Measurements from ENCODE around the gene NKAIN2.

DNA sequence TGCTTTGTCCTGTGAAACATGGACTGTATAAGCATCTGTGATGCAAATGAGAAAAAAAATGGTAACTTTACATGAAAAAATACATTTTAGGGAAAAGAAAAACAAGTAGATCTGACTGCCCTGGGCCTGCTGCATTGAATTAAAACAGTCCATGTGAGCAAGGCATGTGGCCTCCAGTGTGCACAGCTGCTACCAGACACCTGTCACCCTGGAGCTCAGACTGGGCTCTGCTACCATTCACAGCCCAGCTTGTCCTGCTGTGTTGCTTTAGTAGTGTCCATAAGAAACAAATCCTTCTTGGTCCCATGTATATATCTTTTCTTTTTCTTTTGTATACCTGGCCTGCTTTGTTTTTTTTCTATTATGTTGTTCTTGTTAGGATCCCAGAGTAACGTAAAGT, 315.9 kb downstream of the NKAIN2 start:
- TF ChIP-seq, protein P1, sequence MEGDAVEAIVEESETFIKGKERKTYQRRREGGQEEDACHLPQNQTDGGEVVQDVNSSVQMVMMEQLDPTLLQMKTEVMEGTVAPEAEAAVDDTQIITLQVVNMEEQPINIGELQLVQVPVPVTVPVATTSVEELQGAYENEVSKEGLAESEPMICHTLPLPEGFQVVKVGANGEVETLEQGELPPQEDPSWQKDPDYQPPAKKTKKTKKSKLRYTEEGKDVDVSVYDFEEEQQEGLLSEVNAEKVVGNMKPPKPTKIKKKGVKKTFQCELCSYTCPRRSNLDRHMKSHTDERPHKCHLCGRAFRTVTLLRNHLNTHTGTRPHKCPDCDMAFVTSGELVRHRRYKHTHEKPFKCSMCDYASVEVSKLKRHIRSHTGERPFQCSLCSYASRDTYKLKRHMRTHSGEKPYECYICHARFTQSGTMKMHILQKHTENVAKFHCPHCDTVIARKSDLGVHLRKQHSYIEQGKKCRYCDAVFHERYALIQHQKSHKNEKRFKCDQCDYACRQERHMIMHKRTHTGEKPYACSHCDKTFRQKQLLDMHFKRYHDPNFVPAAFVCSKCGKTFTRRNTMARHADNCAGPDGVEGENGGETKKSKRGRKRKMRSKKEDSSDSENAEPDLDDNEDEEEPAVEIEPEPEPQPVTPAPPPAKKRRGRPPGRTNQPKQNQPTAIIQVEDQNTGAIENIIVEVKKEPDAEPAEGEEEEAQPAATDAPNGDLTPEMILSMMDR (IDR thresholded peaks at IDR 0.05) = no peak
- TF ChIP-seq, protein P2, sequence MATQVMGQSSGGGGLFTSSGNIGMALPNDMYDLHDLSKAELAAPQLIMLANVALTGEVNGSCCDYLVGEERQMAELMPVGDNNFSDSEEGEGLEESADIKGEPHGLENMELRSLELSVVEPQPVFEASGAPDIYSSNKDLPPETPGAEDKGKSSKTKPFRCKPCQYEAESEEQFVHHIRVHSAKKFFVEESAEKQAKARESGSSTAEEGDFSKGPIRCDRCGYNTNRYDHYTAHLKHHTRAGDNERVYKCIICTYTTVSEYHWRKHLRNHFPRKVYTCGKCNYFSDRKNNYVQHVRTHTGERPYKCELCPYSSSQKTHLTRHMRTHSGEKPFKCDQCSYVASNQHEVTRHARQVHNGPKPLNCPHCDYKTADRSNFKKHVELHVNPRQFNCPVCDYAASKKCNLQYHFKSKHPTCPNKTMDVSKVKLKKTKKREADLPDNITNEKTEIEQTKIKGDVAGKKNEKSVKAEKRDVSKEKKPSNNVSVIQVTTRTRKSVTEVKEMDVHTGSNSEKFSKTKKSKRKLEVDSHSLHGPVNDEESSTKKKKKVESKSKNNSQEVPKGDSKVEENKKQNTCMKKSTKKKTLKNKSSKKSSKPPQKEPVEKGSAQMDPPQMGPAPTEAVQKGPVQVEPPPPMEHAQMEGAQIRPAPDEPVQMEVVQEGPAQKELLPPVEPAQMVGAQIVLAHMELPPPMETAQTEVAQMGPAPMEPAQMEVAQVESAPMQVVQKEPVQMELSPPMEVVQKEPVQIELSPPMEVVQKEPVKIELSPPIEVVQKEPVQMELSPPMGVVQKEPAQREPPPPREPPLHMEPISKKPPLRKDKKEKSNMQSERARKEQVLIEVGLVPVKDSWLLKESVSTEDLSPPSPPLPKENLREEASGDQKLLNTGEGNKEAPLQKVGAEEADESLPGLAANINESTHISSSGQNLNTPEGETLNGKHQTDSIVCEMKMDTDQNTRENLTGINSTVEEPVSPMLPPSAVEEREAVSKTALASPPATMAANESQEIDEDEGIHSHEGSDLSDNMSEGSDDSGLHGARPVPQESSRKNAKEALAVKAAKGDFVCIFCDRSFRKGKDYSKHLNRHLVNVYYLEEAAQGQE (IDR thresholded peaks at IDR 0.05; ENCODE audit: low read depth, low read length) = no peak
- TF ChIP-seq MXI1 (IDR thresholded peaks at IDR 0.05; ENCODE audit: low read depth, low read length) (no peak), JUND (IDR thresholded peaks at IDR 0.05) (no peak), SMC3 (IDR thresholded peaks at IDR 0.05; ENCODE audit: low read depth, low read length) (no peak)
- TF ChIP-seq, protein P3, sequence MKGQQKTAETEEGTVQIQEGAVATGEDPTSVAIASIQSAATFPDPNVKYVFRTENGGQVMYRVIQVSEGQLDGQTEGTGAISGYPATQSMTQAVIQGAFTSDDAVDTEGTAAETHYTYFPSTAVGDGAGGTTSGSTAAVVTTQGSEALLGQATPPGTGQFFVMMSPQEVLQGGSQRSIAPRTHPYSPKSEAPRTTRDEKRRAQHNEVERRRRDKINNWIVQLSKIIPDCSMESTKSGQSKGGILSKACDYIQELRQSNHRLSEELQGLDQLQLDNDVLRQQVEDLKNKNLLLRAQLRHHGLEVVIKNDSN (IDR thresholded peaks at IDR 0.05; ENCODE audit: borderline replicate concordance, low read depth) = no peak

All from SK-N-SH (cell line).